AG04450 (cell line): ENCODE results near the gene SDHAF2. TPM values are rescaled to one million over a fixed set of nuclear protein-coding genes. Genes with fewer than 3 reads are reported as not detected.
A peak's percentile ranks its signal among the peaks of the same experiment; 100 is the strongest.

Experiments used
- CTCF ChIA-PET: fragments of 300-600, 350-600 bp; formaldehyde crosslinking; extraction: SDS; loops from one replicate; lab custom pipeline; 2022; ENCODE audit warnings: antibody characterized with exemption, inconsistent platforms; lab: Charles Lee
- POLR2A ChIA-PET: fragments of 350-600 bp; formaldehyde crosslinking; extraction: SDS; loops from one replicate; lab custom pipeline; 2021; ENCODE audit warnings: antibody characterized with exemption, inconsistent platforms; lab: Yijun Ruan, JAX
- DNase-seq: peaks from one replicate; pipeline ENCODE4 v3.0.0-alpha.2; 2011; ENCODE audit warnings: low read depth, low spot score
- H3K27ac ChIP-seq: one replicate; pipeline ENCODE4 v1.5.1; 2012; ENCODE audit warnings: low read depth, low read length, control low read depth
- H3K27me3 ChIP-seq: one replicate; pipeline ENCODE4 v1.6.0; 2012; ENCODE audit warnings: low read length; ENCODE audit not compliant: control insufficient read depth, insufficient read depth
- H3K4me3 ChIP-seq: 2 replicates; pipeline ENCODE4 v1.5.1; 2011; ENCODE audit warnings: mild to moderate bottlenecking, low read depth, low read length, control low read depth
- H3K9me3 ChIP-seq: 2 replicates; pipeline ENCODE4 v1.5.1; 2012; ENCODE audit warnings: low read length; ENCODE audit not compliant: control insufficient read depth, insufficient read depth
- polyA plus RNA-seq: library from polyadenylated mRNA; depleted of rRNA; stranded (reverse); fragments of >200 nt; gene quantifications from 2 replicates; pipeline ENCODE4 v1.2.3, GENCODE V29; 2011
- TF ChIP-seq, protein P1 (sequence below): IDR thresholded peaks from 2 replicates; pipeline ENCODE4 v1.5.1; 2011; ENCODE audit warnings: low read depth, low read length, control low read depth, inconsistent platforms

The SDHAF2 gene
- polyA plus RNA-seq, 1 experiment: 71.6 TPM

DNA sequence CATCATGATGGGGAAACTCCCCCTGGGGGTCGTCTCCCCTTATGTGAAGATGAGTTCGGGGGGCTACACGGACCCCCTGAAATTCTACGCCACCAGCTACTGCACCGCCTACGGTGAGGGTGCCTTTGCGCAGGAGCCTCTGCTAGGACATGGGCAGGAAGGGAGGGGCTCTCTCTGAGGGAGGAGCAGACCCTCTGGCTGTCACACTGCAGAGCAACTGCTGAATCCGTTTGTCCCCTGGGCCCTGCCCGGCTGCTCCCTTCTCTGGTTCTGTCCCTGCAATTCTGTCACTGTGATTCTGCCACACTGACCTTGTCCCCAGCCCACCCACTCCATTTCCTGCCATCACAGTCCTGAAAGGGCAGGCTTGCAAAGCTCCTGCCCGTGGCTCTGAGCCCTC is 51.9 kb downstream of the SDHAF2 start:
- TF ChIP-seq, protein P1, sequence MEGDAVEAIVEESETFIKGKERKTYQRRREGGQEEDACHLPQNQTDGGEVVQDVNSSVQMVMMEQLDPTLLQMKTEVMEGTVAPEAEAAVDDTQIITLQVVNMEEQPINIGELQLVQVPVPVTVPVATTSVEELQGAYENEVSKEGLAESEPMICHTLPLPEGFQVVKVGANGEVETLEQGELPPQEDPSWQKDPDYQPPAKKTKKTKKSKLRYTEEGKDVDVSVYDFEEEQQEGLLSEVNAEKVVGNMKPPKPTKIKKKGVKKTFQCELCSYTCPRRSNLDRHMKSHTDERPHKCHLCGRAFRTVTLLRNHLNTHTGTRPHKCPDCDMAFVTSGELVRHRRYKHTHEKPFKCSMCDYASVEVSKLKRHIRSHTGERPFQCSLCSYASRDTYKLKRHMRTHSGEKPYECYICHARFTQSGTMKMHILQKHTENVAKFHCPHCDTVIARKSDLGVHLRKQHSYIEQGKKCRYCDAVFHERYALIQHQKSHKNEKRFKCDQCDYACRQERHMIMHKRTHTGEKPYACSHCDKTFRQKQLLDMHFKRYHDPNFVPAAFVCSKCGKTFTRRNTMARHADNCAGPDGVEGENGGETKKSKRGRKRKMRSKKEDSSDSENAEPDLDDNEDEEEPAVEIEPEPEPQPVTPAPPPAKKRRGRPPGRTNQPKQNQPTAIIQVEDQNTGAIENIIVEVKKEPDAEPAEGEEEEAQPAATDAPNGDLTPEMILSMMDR: no peak
- DNase-seq: no peak
- peaks cover 20% of the 10 kb centered on the region for H3K27me3 ChIP-seq
- H3K4me3 ChIP-seq: no peak overlapping the region
- H3K27ac ChIP-seq: no peak overlapping the region
- CTCF ChIA-PET: interaction anchor here (0.8 to 3.1 kb wide), 10 partner anchors 8 to 157 kb away, joined by 3 to 30 read pairs (median 5); partner anchors contain the start of gene LRRC10B
- POLR2A ChIA-PET: no interaction called here
- H3K9me3 ChIP-seq: no peaks in the 10 kb centered on the region; the same call in 1 of the 2 replicates

DNA sequence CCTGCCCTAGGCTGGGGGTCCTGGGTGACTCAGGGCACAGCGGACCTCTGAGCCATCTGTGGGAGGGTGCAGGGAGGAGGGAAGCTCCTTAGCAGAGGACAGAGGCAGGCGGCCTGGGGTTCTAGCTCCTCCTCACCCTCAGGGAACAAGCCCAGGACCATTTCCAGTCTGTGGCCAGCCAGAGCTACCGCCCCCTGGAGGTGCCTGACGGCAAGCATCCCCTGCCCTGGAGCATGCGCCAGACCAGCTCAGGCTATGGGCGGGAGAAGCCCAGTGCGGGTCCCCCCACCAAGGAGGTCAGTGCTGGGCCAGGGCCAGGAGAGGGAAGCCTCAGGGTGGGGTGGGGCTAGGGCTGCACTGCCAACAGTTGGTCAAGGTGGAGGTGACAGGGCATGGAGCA is 52.6 kb downstream of the SDHAF2 start:
- TF ChIP-seq, protein P1: peak; percentile 66
- H3K27ac ChIP-seq: no peak overlapping the region
- peaks cover 20% of the 10 kb centered on the region for H3K27me3 ChIP-seq
- no peak for DNase-seq
- no peak overlapping the region for H3K4me3 ChIP-seq
- ChIA-PET CTCF (interaction anchor here (0.8 to 3.1 kb wide), 10 partner anchors 9 to 156 kb away, joined by 3 to 30 read pairs (median 5); partner anchors contain the start of gene LRRC10B), POLR2A (no interaction called here)
- no peaks in the 10 kb centered on the region; the same call in 1 of the 2 replicates for H3K9me3 ChIP-seq

GRCh38 chr11:61484541-61484940 is 54.6 kb downstream of the SDHAF2 start:
- H3K4me3 ChIP-seq: no peak overlapping the region
- no peaks in the 10 kb centered on the region; the same call in 1 of the 2 replicates for H3K9me3 ChIP-seq
- ChIA-PET CTCF (interaction anchor here (0.8 to 2.1 kb wide), 2 partner anchors 23 to 32 kb away, joined by 3 to 23 read pairs; no protein-coding TSS in a partner anchor), POLR2A (no interaction called here)
- peaks cover 14% of the 10 kb centered on the region for H3K27me3 ChIP-seq
- no peak for DNase-seq
- no peak overlapping the region for H3K27ac ChIP-seq
- TF ChIP-seq, protein P1: no peak

DNA sequence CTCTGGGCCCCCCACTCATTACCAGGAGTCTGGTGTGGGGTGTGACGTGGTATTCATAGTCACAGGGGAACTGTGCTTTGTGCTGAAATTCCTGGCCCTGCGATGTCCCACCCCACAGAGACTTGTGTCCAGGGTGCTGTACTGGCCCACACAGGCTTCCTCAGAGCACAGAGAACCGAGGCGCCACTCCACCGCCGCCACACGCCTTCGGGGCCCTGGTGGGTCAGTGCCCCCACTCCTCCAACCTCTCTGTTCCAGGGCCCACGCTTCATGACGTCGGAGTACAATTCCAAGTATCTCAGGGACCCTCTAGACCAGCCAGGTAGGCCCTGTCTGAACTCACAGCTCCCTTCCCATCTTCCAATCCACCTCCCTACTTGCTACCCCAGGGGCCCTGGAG is 55.2 kb downstream of the SDHAF2 start:
- Histone ChIP-seq H3K27me3 (peaks cover 14% of the 10 kb centered on the region), H3K9me3 (no peaks in the 10 kb centered on the region; the same call in 1 of the 2 replicates), H3K27ac (no peak overlapping the region), H3K4me3 (no peak overlapping the region)
- POLR2A ChIA-PET: no interaction called here
- no peak for DNase-seq
- CTCF ChIA-PET: interaction anchor here (2.1 kb wide), 1 partner anchor 32 kb away, joined by 23 read pairs; no protein-coding TSS in a partner anchor
- TF ChIP-seq, protein P1: no peak

DNA sequence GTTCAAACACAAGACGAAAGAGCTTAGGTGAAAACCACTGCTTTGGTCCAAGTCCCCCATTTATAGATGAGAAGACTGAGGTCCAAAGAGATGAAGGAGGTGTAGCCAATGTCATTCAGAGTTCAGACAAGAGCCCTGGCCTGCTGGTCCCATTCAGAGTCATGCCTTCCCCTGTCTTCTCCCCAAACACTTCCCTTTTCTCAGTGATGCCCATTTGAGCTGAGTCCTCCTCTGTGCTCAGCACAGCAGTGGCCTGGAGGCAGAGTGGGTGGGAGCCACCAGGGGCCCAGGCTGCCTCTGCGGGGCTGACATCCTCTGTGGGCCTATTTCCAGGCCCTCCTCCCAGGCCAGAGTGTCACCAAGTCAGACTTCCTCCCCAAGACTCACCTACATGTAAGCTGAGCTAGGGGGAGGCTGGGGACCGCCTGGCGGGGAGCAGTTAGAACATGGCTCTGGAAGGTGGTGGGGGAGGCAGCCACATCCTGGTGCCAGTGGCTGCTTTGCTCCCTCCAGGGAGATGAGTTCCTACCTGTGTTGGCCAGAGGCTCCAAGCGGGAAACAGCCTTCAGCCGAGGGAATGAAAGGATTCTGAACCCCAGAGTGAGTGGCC is 56.2 kb downstream of the SDHAF2 start:
- Histone ChIP-seq H3K9me3 (no peaks in the 10 kb centered on the region; the same call in 1 of the 2 replicates), H3K4me3 (no peak overlapping the region), H3K27ac (peak overlapping the region; percentile 2), H3K27me3 (peaks cover 14% of the 10 kb centered on the region)
- ChIA-PET POLR2A (no interaction called here), CTCF (interaction anchor here (1.2 kb wide), 1 partner anchor 45 kb away, joined by 5 read pairs; no protein-coding TSS in a partner anchor)
- TF ChIP-seq, protein P1: no peak
- no peak for DNase-seq
